Keratinocyte (primary cell): ENCODE results near the gene SMCO2. TPM values are rescaled to one million over a fixed set of nuclear protein-coding genes. Genes with fewer than 3 reads are reported as not detected.

ENCODE experiments used
- DNase-seq: peaks from one replicate; pipeline ENCODE4 v3.0.0-alpha.2; 2011; ENCODE audit warnings: low read depth, missing footprints, low spot score
- FAIRE-seq: peaks from 2 replicates; lab custom pipeline; 2011; peaks lifted over from hg19 to GRCh38; lab: Jason Lieb, UNC
- H2AFZ ChIP-seq: 2 replicates; pipeline ENCODE4 v1.6.0; 2012; ENCODE audit warnings: low read length, control low read depth, inconsistent platforms; ENCODE audit not compliant: control insufficient read depth
- H3K27ac ChIP-seq: 2 replicates; pipeline ENCODE4 v1.5.1; 2011; ENCODE audit warnings: low read length; ENCODE audit not compliant: control insufficient read depth, insufficient read depth
- H3K27me3 ChIP-seq: 3 replicates; pipeline ENCODE4 v1.6.0; 2011; ENCODE audit warnings: low read length; ENCODE audit not compliant: control insufficient read depth, insufficient read depth; ENCODE audit errors: extremely low read depth
- H3K36me3 ChIP-seq, 2 experiments: 2 replicates in 1 of 2; 3 replicates in 1 of 2; pipeline ENCODE4 v1.5.1; 2011; ENCODE audit warnings: low read length in 2 of 2, mild to moderate bottlenecking in 1 of 2; ENCODE audit not compliant: control insufficient read depth in 2 of 2, insufficient read depth in 2 of 2; ENCODE audit errors: extremely low read depth in 1 of 2
- H3K4me1 ChIP-seq: 3 replicates; pipeline ENCODE4 v1.5.1; 2011; ENCODE audit warnings: low read length; ENCODE audit not compliant: control insufficient read depth, insufficient read depth; ENCODE audit errors: extremely low read depth
- H3K4me2 ChIP-seq: 3 replicates; pipeline ENCODE4 v1.6.0; 2011; ENCODE audit warnings: low read depth, low read length; ENCODE audit not compliant: control insufficient read depth, insufficient read depth; ENCODE audit errors: extremely low read depth
- H3K4me3 ChIP-seq, 3 experiments: fragments of 200-600 bp in 1 of 3; sonication (generic) in 1 of 3; 2 replicates in 2 of 3; 3 replicates in 1 of 3; pipeline ENCODE4 v1.5.1; 2011 to 2016; ENCODE audit warnings: low read length in 3 of 3, mild to moderate bottlenecking in 3 of 3, control low read depth in 2 of 3, inconsistent platforms in 1 of 3, low read depth in 1 of 3, mixed read lengths in 1 of 3, mixed run types in 1 of 3, moderate library complexity in 1 of 3; ENCODE audit not compliant: control insufficient read depth in 2 of 3, insufficient read depth in 2 of 3; ENCODE audit errors: extremely low read depth in 1 of 3
- H3K79me2 ChIP-seq: 2 replicates; pipeline ENCODE4 v1.6.0; 2012; ENCODE audit warnings: low read length; ENCODE audit not compliant: control insufficient read depth, insufficient read depth
- H3K9ac ChIP-seq: 3 replicates; pipeline ENCODE4 v1.6.0; 2011; ENCODE audit warnings: low read length; ENCODE audit not compliant: control insufficient read depth, insufficient read depth; ENCODE audit errors: extremely low read depth
- H3K9me1 ChIP-seq: 3 replicates; pipeline ENCODE4 v1.6.0; 2011; ENCODE audit warnings: low read length; ENCODE audit not compliant: control insufficient read depth, insufficient read depth; ENCODE audit errors: extremely low read depth
- H3K9me3 ChIP-seq: 2 replicates; pipeline ENCODE4 v1.5.1; 2012; ENCODE audit warnings: low read depth, low read length; ENCODE audit not compliant: control insufficient read depth
- H4K20me1 ChIP-seq: 3 replicates; pipeline ENCODE4 v1.6.0; 2011; ENCODE audit warnings: low read length; ENCODE audit not compliant: control insufficient read depth, insufficient read depth; ENCODE audit errors: extremely low read depth
- EZH2 ChIP-seq: IDR thresholded peaks from one replicate; pipeline ENCODE4 v1.6.1; 2012; ENCODE audit warnings: inconsistent platforms, mild to moderate bottlenecking, low read length, moderate library complexity
- dilution Hi-C: fragments of 300-500 bp; cut with MboI; formaldehyde crosslinking; loops from one replicate; pipeline ENCODE4 v1.7.0; 2020; ENCODE audit warnings: low sequenced_read_pairs; ENCODE audit not compliant: extremely low pct_ligation_motif_present
- polyA plus RNA-seq, 5 experiments: library from polyadenylated mRNA; depleted of rRNA in 3 of 5; stranded (reverse) in 3 of 5; stranded (forward) in 1 of 5; unstranded in 1 of 5; fragments of >200 nt; gene quantifications; 1 replicate in 1 of 5; 2 replicates in 3 of 5; 3 replicates in 1 of 5; pipeline versions ENCODE4 v1.2.1 to v1.2.3, GENCODE V29; 2011 to 2012; ENCODE audit warnings: missing spikeins in 2 of 5, low read depth in 1 of 5, low replicate concordance in 1 of 5
- TF ChIP-seq, protein P1 (sequence below), 3 experiments: IDR thresholded peaks in 1 of 3; conservative IDR thresholded peaks in 1 of 3; optimal IDR thresholded peaks in 1 of 3; 2 replicates in 2 of 3; 3 replicates in 1 of 3; pipeline versions ENCODE3 to v1.5.1; 2011; ENCODE audit warnings: low read length in 3 of 3, mild to moderate bottlenecking in 3 of 3, moderate library complexity in 2 of 3, control low read depth in 1 of 3, inconsistent platforms in 1 of 3; ENCODE audit not compliant: insufficient read depth in 2 of 3; ENCODE audit errors: extremely low read depth in 1 of 3

SMCO2 gene
- polyA plus RNA-seq, 1 donor (not counting 4 experiments of a cell fraction or from before 2014, with no cell fraction given) = 0.49 TPM

DNA sequence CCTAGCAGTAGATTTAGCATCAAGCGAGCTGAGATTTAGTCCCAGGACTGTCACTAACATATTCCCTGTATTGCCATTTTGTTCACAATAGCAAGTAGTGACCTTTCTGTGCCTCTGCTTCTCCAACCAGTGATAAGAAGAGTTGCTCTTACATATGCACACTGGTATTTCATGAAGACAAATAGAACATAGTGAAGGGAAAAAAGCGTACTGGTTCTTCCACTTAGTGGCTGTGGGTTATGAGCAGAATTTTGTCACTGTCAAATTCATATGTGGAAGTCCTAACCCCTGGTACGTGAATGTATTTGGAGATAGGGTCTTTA lies 65.1 kb downstream of the SMCO2 start:
- Histone ChIP-seq H4K20me1 (no peaks in the 10 kb centered on the region), H3K79me2 (no peaks in the 10 kb centered on the region), H3K27ac (no peak overlapping the region), H3K9me3 (no peaks in the 10 kb centered on the region), H2AFZ (no peak overlapping the region), H3K27me3 (no peaks in the 10 kb centered on the region), H3K9me1 (no peaks in the 10 kb centered on the region), H3K4me2 (no peak overlapping the region), H3K4me1 (peaks cover 3% of the 10 kb centered on the region), H3K4me3 (no peak overlapping the region), H3K9ac (no peak overlapping the region), H3K36me3 (no peaks in the 10 kb centered on the region)
- FAIRE-seq (no peak), DNase-seq (no peak)
- dilution Hi-C loops = no loop called here
- TF ChIP-seq, protein P1, sequence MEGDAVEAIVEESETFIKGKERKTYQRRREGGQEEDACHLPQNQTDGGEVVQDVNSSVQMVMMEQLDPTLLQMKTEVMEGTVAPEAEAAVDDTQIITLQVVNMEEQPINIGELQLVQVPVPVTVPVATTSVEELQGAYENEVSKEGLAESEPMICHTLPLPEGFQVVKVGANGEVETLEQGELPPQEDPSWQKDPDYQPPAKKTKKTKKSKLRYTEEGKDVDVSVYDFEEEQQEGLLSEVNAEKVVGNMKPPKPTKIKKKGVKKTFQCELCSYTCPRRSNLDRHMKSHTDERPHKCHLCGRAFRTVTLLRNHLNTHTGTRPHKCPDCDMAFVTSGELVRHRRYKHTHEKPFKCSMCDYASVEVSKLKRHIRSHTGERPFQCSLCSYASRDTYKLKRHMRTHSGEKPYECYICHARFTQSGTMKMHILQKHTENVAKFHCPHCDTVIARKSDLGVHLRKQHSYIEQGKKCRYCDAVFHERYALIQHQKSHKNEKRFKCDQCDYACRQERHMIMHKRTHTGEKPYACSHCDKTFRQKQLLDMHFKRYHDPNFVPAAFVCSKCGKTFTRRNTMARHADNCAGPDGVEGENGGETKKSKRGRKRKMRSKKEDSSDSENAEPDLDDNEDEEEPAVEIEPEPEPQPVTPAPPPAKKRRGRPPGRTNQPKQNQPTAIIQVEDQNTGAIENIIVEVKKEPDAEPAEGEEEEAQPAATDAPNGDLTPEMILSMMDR (optimal IDR thresholded peaks at IDR 0.05 in 1 of 3, IDR thresholded peaks at IDR 0.05 in 1 of 3, conservative IDR thresholded peaks at IDR 0.05 in 1 of 3; ENCODE audit: extremely low read depth in 1 of 3, insufficient read depth in 2 of 3, low read length in 3 of 3) = no peak
- no peak for TF ChIP-seq EZH2

- H3K4me3 ChIP-seq = no peak overlapping the region
- H3K4me1 ChIP-seq = peaks cover 5% of the 10 kb centered on the region
- no peaks in the 10 kb centered on the region for H3K9me3 ChIP-seq
- TF ChIP-seq EZH2 = no peak
- TF ChIP-seq, protein P1 (optimal IDR thresholded peaks at IDR 0.05 in 1 of 3, IDR thresholded peaks at IDR 0.05 in 1 of 3, conservative IDR thresholded peaks at IDR 0.05 in 1 of 3; ENCODE audit: extremely low read depth in 1 of 3, insufficient read depth in 2 of 3, low read length in 3 of 3) = no peak
- no peak overlapping the region for H2AFZ ChIP-seq
- dilution Hi-C loops = no loop called here
- no peaks in the 10 kb centered on the region for H3K9me1 ChIP-seq
- H3K27ac ChIP-seq = no peak overlapping the region
- H4K20me1 ChIP-seq = no peaks in the 10 kb centered on the region
- DNase-seq = no peak
- no peak overlapping the region for H3K4me2 ChIP-seq
- no peaks in the 10 kb centered on the region for H3K27me3 ChIP-seq
- no peaks in the 10 kb centered on the region for H3K79me2 ChIP-seq
- no peak for FAIRE-seq
- H3K9ac ChIP-seq = no peak overlapping the region
- no peaks in the 10 kb centered on the region for H3K36me3 ChIP-seq
Measured at GRCh38 chr12:27513155-27513824, 66.8 kb downstream of the SMCO2 start.
